Endothelial cell of umbilical vein (primary cell): ENCODE results near the gene CYP20A1. TPM values are rescaled to one million over a fixed set of nuclear protein-coding genes. Genes with fewer than 3 reads are reported as not detected.
"Not testable (repeated sequence)": the region's sequence is repeated elsewhere in the genome, so short reads cannot be mapped to it uniquely, and the experiment has no call there.

Source experiments
- BruUV-seq: library from RNA; stranded (reverse); fragments of 400-500 nt; replicated peaks from 2 replicates; lab custom pipeline; 2021; lab: Mats Ljungman, UMichigan
- CTCF ChIA-PET: fragments of 300-600, 350-600 bp; sonication (Branson Sonifier 250); formaldehyde crosslinking; loops from one replicate; lab custom pipeline; 2021; ENCODE audit warnings: antibody characterized with exemption, inconsistent platforms; lab: Charles Lee
- POLR2A ChIA-PET: fragments of 300-600, 350-600 bp; sonication (Branson Sonifier 250); formaldehyde crosslinking; loops from one replicate; lab custom pipeline; 2021; ENCODE audit warnings: antibody characterized with exemption, inconsistent platforms; lab: Charles Lee
- DNase-seq: peaks from one replicate; pipeline ENCODE4 v3.0.0-alpha.2; 2011; ENCODE audit warnings: low read depth, low spot score
- FAIRE-seq: peaks from 2 replicates; lab custom pipeline; 2011; peaks lifted over from hg19 to GRCh38; lab: Jason Lieb, UNC
- H2AFZ ChIP-seq: 2 replicates; pipeline ENCODE4 v1.6.0; 2012; ENCODE audit warnings: low read depth, low read length, control low read depth, inconsistent platforms
- H3K27ac ChIP-seq: 2 replicates; pipeline ENCODE4 v1.5.1; 2011; ENCODE audit warnings: low read depth, mild to moderate bottlenecking, control low read depth, low read length, moderate library complexity; ENCODE audit not compliant: insufficient read depth
- H3K27me3 ChIP-seq, 2 experiments: 2 replicates each; pipeline versions ENCODE4 v1.6.0 to v1.6.1; 2011; ENCODE audit warnings: low read length in 2 of 2, mixed read lengths in 1 of 2; ENCODE audit not compliant: control insufficient read depth in 2 of 2, insufficient read depth in 2 of 2
- H3K36me3 ChIP-seq, 2 experiments: 2 replicates in 1 of 2; 3 replicates in 1 of 2; pipeline ENCODE4 v1.5.1; 2011; ENCODE audit warnings: low read length in 2 of 2, mild to moderate bottlenecking in 1 of 2, moderate library complexity in 1 of 2; ENCODE audit not compliant: control insufficient read depth in 2 of 2, insufficient read depth in 2 of 2; ENCODE audit errors: extremely low read depth in 1 of 2
- H3K4me1 ChIP-seq: 3 replicates; pipeline ENCODE4 v1.5.1; 2011; ENCODE audit warnings: mild to moderate bottlenecking, low read length; ENCODE audit not compliant: control insufficient read depth, insufficient read depth; ENCODE audit errors: extremely low read depth
- H3K4me2 ChIP-seq: 2 replicates; pipeline ENCODE4 v1.6.1; 2011; ENCODE audit warnings: low read length, control low read depth, mixed read lengths; ENCODE audit not compliant: insufficient read depth
- H3K4me3 ChIP-seq, 3 experiments: fragments of 200-600 bp in 1 of 3; sonication (generic), shearing (Covaris generic) in 1 of 3; replicated peaks in 1 of 3; 2 replicates each; pipeline ENCODE4 v1.5.1; 2011 to 2016; ENCODE audit warnings: control low read depth in 3 of 3, low read length in 3 of 3, mild to moderate bottlenecking in 2 of 3, inconsistent platforms in 1 of 3, low read depth in 1 of 3, moderate library complexity in 1 of 3; ENCODE audit not compliant: insufficient read depth in 1 of 3
- H3K79me2 ChIP-seq: 2 replicates; pipeline ENCODE4 v1.6.0; 2012; ENCODE audit warnings: low read length, inconsistent platforms; ENCODE audit not compliant: control insufficient read depth, insufficient read depth
- H3K9ac ChIP-seq: replicated peaks from 2 replicates; pipeline ENCODE3; 2011; ENCODE audit warnings: low read length, control low read depth; ENCODE audit not compliant: insufficient read depth; ENCODE audit errors: extremely low read depth
- H3K9me1 ChIP-seq: replicated peaks from 3 replicates; pipeline ENCODE4 v1.6.0; 2011; ENCODE audit warnings: mild to moderate bottlenecking, low read length; ENCODE audit not compliant: control insufficient read depth, insufficient read depth; ENCODE audit errors: extremely low read depth
- H3K9me3 ChIP-seq: replicated peaks from 2 replicates; pipeline ENCODE4 v1.5.1; 2012; ENCODE audit warnings: low read length, inconsistent platforms; ENCODE audit not compliant: control insufficient read depth, insufficient read depth
- H4K20me1 ChIP-seq: replicated peaks from 2 replicates; pipeline ENCODE3; 2011; ENCODE audit warnings: mild to moderate bottlenecking, low read length; ENCODE audit not compliant: control insufficient read depth, insufficient read depth; ENCODE audit errors: extremely low read depth
- CTCF ChIP-seq, 2 donors: IDR thresholded peaks; 1 replicate in 1 of 2; 2 replicates in 1 of 2; pipeline ENCODE4 v1.5.1; 2011; ENCODE audit warnings: low read length in 2 of 2, mild to moderate bottlenecking in 2 of 2, moderate library complexity in 2 of 2, control low read depth in 1 of 2, inconsistent platforms in 1 of 2, low read depth in 1 of 2; ENCODE audit not compliant: insufficient read depth in 1 of 2; ENCODE audit errors: extremely low read depth in 1 of 2
- EZH2 ChIP-seq: IDR thresholded peaks from 2 replicates; pipeline ENCODE4 v1.6.1; 2012; ENCODE audit warnings: borderline replicate concordance, low read depth, mild to moderate bottlenecking, moderate library complexity, low read length, inconsistent platforms; ENCODE audit not compliant: severe bottlenecking
- FOS ChIP-seq: IDR thresholded peaks from 2 replicates; pipeline ENCODE4 v1.6.1; 2011; ENCODE audit warnings: mild to moderate bottlenecking, low read length, moderate library complexity, borderline replicate concordance; ENCODE audit not compliant: insufficient read depth
- GATA2 ChIP-seq: IDR thresholded peaks from 2 replicates; pipeline ENCODE4 v1.7.0; 2011; ENCODE audit warnings: low read depth, mild to moderate bottlenecking, moderate library complexity, mixed read lengths, low read length; ENCODE audit not compliant: insufficient read length, insufficient read depth
- JUN ChIP-seq: IDR thresholded peaks from 2 replicates; pipeline ENCODE4 v1.6.1; 2011; ENCODE audit warnings: borderline replicate concordance, low read depth; ENCODE audit not compliant: insufficient read length, insufficient read depth
- MYC ChIP-seq: IDR thresholded peaks from one replicate; pipeline ENCODE4 v1.6.1; 2011; ENCODE audit warnings: mild to moderate bottlenecking, low read depth, low read length
- POLR2A ChIP-seq: IDR thresholded peaks from 2 replicates; pipeline ENCODE4 v1.6.1; 2012; ENCODE audit warnings: low read depth, mild to moderate bottlenecking, control low read depth, low read length
- POLR2AphosphoS5 ChIP-seq: IDR thresholded peaks from 2 replicates; pipeline ENCODE4 v1.6.1; 2012; ENCODE audit warnings: low read depth, mild to moderate bottlenecking, control low read depth, low read length, moderate library complexity; ENCODE audit not compliant: insufficient read depth
- dilution Hi-C: fragments of 300-500 bp; cut with MboI; formaldehyde crosslinking; loops from one replicate; pipeline ENCODE4 v1.15.0; 2019; ENCODE audit warnings: low sequenced_read_pairs; ENCODE audit not compliant: extremely low pct_ligation_motif_present
- intact Hi-C: fragments of 100-400 bp; cut with micrococcal nuclease; formaldehyde crosslinking; loops from one replicate; pipeline ENCODE4 v1.10.0; 2022
- polyA plus RNA-seq, 4 experiments: library from polyadenylated mRNA; depleted of rRNA in 3 of 4; stranded (reverse) in 3 of 4; unstranded in 1 of 4; fragments of >200 nt; gene quantifications; 2 replicates each; pipeline versions ENCODE4 v1.2.1 to v1.2.3, GENCODE V29; 2011 to 2012; ENCODE audit warnings: missing spikeins in 1 of 4
- total RNA-seq: library from RNA; stranded (reverse); gene quantifications from 2 replicates; pipeline ENCODE4 v1.2.3, GENCODE V29; 2021
- TF ChIP-seq, protein P1 (sequence below): IDR thresholded peaks from 2 replicates; pipeline ENCODE4 v1.6.1; 2011; ENCODE audit not compliant: insufficient read depth, insufficient read length

The CYP20A1 gene
- total and polyA plus RNA-seq, 2 donors (not counting 3 experiments of a cell fraction or from before 2014, with no cell fraction given) = 9.6 to 26.5 TPM

DNA sequence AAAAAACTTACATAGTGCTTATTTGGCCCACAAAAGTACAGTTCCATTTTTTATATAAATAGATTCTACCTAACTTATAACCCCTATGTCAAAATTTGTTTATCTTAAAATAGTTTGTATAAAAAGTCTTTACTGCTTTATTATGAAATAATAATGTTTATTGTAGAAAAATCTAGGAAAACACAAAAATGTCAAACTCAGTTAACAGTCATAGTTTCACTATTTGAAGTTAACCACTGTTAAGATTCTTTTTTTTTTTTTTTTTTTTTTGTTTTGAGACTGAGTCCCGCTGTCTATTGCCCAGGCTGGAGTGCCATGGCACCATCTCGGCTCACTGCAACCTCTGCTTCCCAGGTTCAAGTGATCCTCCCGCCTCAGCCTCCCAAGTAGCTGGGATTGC is 62.8 kb downstream of the CYP20A1 start:
- Histone ChIP-seq H3K4me2 (no peak overlapping the region), H3K9me1 (no peaks in the 10 kb centered on the region), H3K9me3 (no peaks in the 10 kb centered on the region), H3K9ac (no peak overlapping the region), H3K36me3 (no peaks in the 10 kb centered on the region), H2AFZ (no peak overlapping the region), H3K4me1 (no peaks in the 10 kb centered on the region), H3K4me3 (no peak overlapping the region), H3K27me3 (no peaks in the 10 kb centered on the region), H3K79me2 (no peaks in the 10 kb centered on the region), H3K27ac (no peak overlapping the region), H4K20me1 (no peaks in the 10 kb centered on the region)
- dilution Hi-C loops = no loop called here
- CTCF ChIA-PET = interaction anchor here (0.6 to 1.1 kb wide), 2 partner anchors 32 to 513 kb away, joined by 3 to 4 read pairs; no protein-coding TSS in a partner anchor
- intact Hi-C loops = no loop called here
- FAIRE-seq = no peak
- BruUV-seq = no TSS peak
- no peak for DNase-seq
- no peak for TF ChIP-seq CTCF (IDR thresholded peaks at IDR 0.05; ENCODE audit: extremely low read depth in 1 of 2, insufficient read depth in 1 of 2, low read depth in 1 of 2, low read length in 2 of 2)
- no peak for TF ChIP-seq JUN
- TF ChIP-seq MYC = no peak
- TF ChIP-seq GATA2 = no peak
- TF ChIP-seq, protein P1, sequence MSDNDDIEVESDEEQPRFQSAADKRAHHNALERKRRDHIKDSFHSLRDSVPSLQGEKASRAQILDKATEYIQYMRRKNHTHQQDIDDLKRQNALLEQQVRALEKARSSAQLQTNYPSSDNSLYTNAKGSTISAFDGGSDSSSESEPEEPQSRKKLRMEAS = no peak
- TF ChIP-seq EZH2 = no peak
- TF ChIP-seq POLR2AphosphoS5 = no peak
- TF ChIP-seq POLR2A = no peak
- TF ChIP-seq FOS = no peak
- POLR2A ChIA-PET = no interaction called here

DNA sequence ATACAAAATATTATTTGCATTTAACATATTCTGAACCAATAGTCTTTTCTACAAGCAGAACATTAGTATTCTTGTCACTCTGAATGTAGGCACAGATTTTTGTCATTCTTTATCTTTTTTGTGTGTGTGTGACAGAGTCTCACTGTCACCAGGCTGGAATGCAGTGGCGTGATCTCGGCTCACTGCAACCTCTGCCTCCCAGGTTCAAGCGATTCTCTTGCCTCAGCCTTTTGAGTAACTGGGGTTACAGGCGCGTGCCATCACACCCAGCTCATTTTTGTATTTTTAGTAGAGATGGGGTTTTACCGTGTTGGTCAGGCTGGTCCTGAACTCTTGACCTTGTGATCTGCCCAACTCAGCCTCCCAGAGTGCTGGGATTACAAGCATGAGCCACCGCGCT is 63.8 kb downstream of the CYP20A1 start:
- H3K9me1 ChIP-seq, H3K27ac ChIP-seq, FAIRE-seq, dilution Hi-C loops, DNase-seq, H3K4me1 ChIP-seq, H4K20me1 ChIP-seq, BruUV-seq, intact Hi-C loops, H3K9me3 ChIP-seq, H3K27me3 ChIP-seq, H3K9ac ChIP-seq, H3K4me2 ChIP-seq, H3K4me3 ChIP-seq, H2AFZ ChIP-seq, POLR2A ChIA-PET, H3K36me3 ChIP-seq, H3K79me2 ChIP-seq: not testable (repeated sequence)
- CTCF ChIA-PET = interaction anchor here (1.1 kb wide), 1 partner anchor 512 kb away, joined by 4 read pairs; no protein-coding TSS in a partner anchor
